Calu3 (cell line): Measurements from ENCODE around the gene IL24. TPM values are rescaled to one million over a fixed set of nuclear protein-coding genes. Genes with fewer than 3 reads are reported as not detected.

Source experiments
- BruUV-seq: library from RNA; stranded (reverse); fragments of 400-500 nt; replicated peaks from 2 replicates; lab custom pipeline; 2021; lab: Mats Ljungman, UMichigan
- CTCF ChIA-PET: fragments of 300-600 bp; sonication (Branson Sonifier 250); formaldehyde crosslinking; loops from one replicate; lab custom pipeline; 2022; ENCODE audit warnings: antibody characterized with exemption; lab: Charles Lee
- DNase-seq: peaks from one replicate; pipeline ENCODE4 v3.0.0; 2022
- H3K27ac Mint-ChIP-seq: one replicate; pipeline ENCODE4 v1.8.0; 2022; ENCODE audit warnings: mixed read lengths; ENCODE audit not compliant: unreplicated experiment
- H3K27me3 Mint-ChIP-seq: one replicate; pipeline ENCODE4 v1.8.0; 2022; ENCODE audit warnings: mixed read lengths; ENCODE audit not compliant: unreplicated experiment
- H3K36me3 Mint-ChIP-seq: one replicate; pipeline ENCODE4 v1.8.0; 2022; ENCODE audit warnings: mild to moderate bottlenecking, moderate library complexity, mixed read lengths; ENCODE audit not compliant: insufficient read depth, unreplicated experiment
- H3K4me1 Mint-ChIP-seq: one replicate; pipeline ENCODE4 v1.8.0; 2022; ENCODE audit warnings: mild to moderate bottlenecking, low read depth, mixed read lengths; ENCODE audit not compliant: unreplicated experiment
- H3K4me3 Mint-ChIP-seq: one replicate; pipeline ENCODE4 v1.8.0; 2022; ENCODE audit warnings: mild to moderate bottlenecking, low read depth, moderate library complexity, mixed read lengths; ENCODE audit not compliant: unreplicated experiment
- H3K9me3 Mint-ChIP-seq: one replicate; pipeline ENCODE4 v1.8.0; 2022; ENCODE audit warnings: low read depth, mixed read lengths; ENCODE audit not compliant: unreplicated experiment
- intact Hi-C: fragments of 100-400 bp; cut with micrococcal nuclease; formaldehyde crosslinking; loops from one replicate; pipeline ENCODE4 v1.10.0; 2022; ENCODE audit not compliant: unreplicated experiment
- total RNA-seq: library from RNA; stranded (reverse); gene quantifications from 2 replicates; pipeline ENCODE4 v1.2.3, GENCODE V29; 2022
- TF ChIP-seq, protein P1 (sequence below): fragments of 200-600 bp; IDR thresholded peaks from one replicate; pipeline ENCODE4 v1.8.0; 2022; ENCODE audit warnings: antibody characterized with exemption; ENCODE audit not compliant: unreplicated experiment

IL24 gene
- total RNA-seq, 1 experiment from 2014 or later: not detected

GRCh38 chr1:206946261-206946660, 49.0 kb downstream of the IL24 start, which contains the start of gene PIGR:
Gene PIGR (minus strand): TSS chr1:206946466. CDS start chr1:206940531, 5,935 bp downstream.
- H3K4me1 Mint-ChIP-seq: peaks cover 89% of the 10 kb centered on the region
- H3K9me3 Mint-ChIP-seq: no peaks in the 10 kb centered on the region
- H3K36me3 Mint-ChIP-seq: peaks cover 25% of the 10 kb centered on the region
- CTCF ChIA-PET: interaction anchor here (1.0 to 1.7 kb wide), 3 partner anchors 8 to 37 kb away, joined by 3 to 4 read pairs (median 4); no protein-coding TSS in a partner anchor
- intact Hi-C loops: no loop called here
- H3K4me3 Mint-ChIP-seq: peak within 1 kb of the TSS; percentile 61
- peak within 1 kb of the TSS; percentile 58 for H3K27ac Mint-ChIP-seq
- H3K27me3 Mint-ChIP-seq: no peaks in the 10 kb centered on the region
- DNase-seq: peak; percentile 40
- no TSS peak for BruUV-seq
- TF ChIP-seq, protein P1, sequence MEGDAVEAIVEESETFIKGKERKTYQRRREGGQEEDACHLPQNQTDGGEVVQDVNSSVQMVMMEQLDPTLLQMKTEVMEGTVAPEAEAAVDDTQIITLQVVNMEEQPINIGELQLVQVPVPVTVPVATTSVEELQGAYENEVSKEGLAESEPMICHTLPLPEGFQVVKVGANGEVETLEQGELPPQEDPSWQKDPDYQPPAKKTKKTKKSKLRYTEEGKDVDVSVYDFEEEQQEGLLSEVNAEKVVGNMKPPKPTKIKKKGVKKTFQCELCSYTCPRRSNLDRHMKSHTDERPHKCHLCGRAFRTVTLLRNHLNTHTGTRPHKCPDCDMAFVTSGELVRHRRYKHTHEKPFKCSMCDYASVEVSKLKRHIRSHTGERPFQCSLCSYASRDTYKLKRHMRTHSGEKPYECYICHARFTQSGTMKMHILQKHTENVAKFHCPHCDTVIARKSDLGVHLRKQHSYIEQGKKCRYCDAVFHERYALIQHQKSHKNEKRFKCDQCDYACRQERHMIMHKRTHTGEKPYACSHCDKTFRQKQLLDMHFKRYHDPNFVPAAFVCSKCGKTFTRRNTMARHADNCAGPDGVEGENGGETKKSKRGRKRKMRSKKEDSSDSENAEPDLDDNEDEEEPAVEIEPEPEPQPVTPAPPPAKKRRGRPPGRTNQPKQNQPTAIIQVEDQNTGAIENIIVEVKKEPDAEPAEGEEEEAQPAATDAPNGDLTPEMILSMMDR: no peak

DNA sequence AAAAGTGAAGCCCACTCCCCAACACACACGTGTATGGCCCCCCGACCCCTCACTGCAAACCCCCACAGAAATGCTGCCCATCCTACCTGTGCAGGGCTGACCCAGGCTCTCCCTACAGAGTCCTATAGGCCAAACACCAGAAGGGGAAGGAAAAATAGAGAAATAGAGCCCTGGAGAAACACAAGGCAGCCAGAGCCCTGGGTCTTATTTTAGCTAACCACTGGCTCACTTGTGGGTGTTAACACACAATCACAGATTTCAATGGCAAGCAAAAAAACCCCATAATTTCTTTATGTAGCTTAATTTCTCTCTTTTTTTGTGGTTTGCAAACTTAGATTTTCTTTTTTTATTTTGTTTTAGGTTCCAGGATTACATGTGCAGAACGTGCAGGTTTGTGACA, 50.0 kb downstream of the IL24 start:
- H3K27me3 Mint-ChIP-seq: no peaks in the 10 kb centered on the region
- no peak overlapping the region for H3K4me3 Mint-ChIP-seq
- H3K4me1 Mint-ChIP-seq: peaks cover 89% of the 10 kb centered on the region
- BruUV-seq: no TSS peak
- TF ChIP-seq, protein P1: no peak
- DNase-seq: no peak
- CTCF ChIA-PET: interaction anchor here (1.1 kb wide), 1 partner anchor 35 kb away, joined by 3 read pairs; no protein-coding TSS in a partner anchor
- intact Hi-C loops: no loop called here
- peaks cover 21% of the 10 kb centered on the region for H3K36me3 Mint-ChIP-seq
- no peaks in the 10 kb centered on the region for H3K9me3 Mint-ChIP-seq
- peak overlapping the region; percentile 1 for H3K27ac Mint-ChIP-seq

DNA sequence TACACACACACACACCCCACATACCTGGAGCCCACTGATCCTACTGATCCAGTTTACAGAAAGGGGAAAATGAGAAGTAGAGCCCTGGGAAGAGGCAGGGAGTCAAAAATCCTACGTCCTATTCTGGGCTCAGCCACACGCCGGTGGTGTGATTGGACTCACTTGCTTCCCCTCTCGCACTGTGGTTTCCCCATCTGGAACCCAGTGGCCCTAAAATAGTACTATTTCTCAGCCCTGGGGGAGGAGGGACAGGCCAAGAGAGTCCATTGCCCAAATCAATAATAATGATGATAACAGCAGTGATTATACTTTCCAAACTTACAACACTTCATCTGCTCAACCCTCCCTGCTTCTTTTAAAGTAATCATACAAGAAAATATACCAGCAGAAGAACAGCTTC, 52.0 kb downstream of the IL24 start:
- no peak overlapping the region for H3K4me3 Mint-ChIP-seq
- H3K4me1 Mint-ChIP-seq: peaks cover 91% of the 10 kb centered on the region
- no peaks in the 10 kb centered on the region for H3K27me3 Mint-ChIP-seq
- no peak for DNase-seq
- H3K36me3 Mint-ChIP-seq: peaks cover 26% of the 10 kb centered on the region
- TF ChIP-seq, protein P1: no peak
- no peak overlapping the region for H3K27ac Mint-ChIP-seq
- no peaks in the 10 kb centered on the region for H3K9me3 Mint-ChIP-seq
- intact Hi-C loops: no loop called here
- no TSS peak for BruUV-seq
- CTCF ChIA-PET: no interaction called here

DNA sequence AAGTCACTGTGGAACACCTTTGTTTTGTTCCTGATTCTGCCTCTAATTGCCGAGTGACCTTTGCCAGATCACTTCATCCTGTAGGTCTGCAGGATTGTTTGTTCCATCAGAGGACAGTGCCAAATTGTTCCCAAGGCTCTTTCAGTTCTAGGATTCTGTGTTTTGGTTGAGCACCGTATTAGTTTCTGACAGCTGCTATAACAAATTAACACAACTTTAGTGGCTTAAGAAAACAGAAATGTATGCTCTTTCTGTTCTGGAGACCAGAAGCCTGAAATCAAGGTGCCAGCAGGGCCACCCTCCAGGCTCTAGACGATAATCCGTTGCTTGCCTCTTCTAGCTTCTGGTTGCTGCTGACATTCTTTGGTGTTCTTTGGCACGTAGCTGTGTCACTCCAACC, 52.4 kb downstream of the IL24 start:
- no peaks in the 10 kb centered on the region for H3K9me3 Mint-ChIP-seq
- H3K36me3 Mint-ChIP-seq: peaks cover 26% of the 10 kb centered on the region
- intact Hi-C loops: loop anchor here (2.0 to 5.0 kb wide), 2 partner anchors 29 to 58 kb away; no protein-coding TSS in a partner anchor
- TF ChIP-seq, protein P1: no peak
- H3K27me3 Mint-ChIP-seq: no peaks in the 10 kb centered on the region
- BruUV-seq: no TSS peak
- H3K27ac Mint-ChIP-seq: no peak overlapping the region
- no peak for DNase-seq
- peaks cover 93% of the 10 kb centered on the region for H3K4me1 Mint-ChIP-seq
- no peak overlapping the region for H3K4me3 Mint-ChIP-seq
- CTCF ChIA-PET: no interaction called here
